C4-2B (cell line): ENCODE data around the gene SLIT3.

Experiments used
- ZFX ChIP-seq: fragments of 450-650 bp; IDR thresholded peaks from 2 replicates; pipeline ENCODE4 v1.6.1; 2017
- TF ChIP-seq, protein P1 (sequence below): fragments of 450-650 bp; conservative IDR thresholded peaks from 2 replicates; pipeline ENCODE4 v1.5.1; 2017; ENCODE audit warnings: mild to moderate bottlenecking

GRCh38 chr5:169291877-169292276, 9.1 kb downstream of the SLIT3 start:
- TF ChIP-seq, protein P1, sequence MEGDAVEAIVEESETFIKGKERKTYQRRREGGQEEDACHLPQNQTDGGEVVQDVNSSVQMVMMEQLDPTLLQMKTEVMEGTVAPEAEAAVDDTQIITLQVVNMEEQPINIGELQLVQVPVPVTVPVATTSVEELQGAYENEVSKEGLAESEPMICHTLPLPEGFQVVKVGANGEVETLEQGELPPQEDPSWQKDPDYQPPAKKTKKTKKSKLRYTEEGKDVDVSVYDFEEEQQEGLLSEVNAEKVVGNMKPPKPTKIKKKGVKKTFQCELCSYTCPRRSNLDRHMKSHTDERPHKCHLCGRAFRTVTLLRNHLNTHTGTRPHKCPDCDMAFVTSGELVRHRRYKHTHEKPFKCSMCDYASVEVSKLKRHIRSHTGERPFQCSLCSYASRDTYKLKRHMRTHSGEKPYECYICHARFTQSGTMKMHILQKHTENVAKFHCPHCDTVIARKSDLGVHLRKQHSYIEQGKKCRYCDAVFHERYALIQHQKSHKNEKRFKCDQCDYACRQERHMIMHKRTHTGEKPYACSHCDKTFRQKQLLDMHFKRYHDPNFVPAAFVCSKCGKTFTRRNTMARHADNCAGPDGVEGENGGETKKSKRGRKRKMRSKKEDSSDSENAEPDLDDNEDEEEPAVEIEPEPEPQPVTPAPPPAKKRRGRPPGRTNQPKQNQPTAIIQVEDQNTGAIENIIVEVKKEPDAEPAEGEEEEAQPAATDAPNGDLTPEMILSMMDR: no peak
- TF ChIP-seq ZFX: no peak
